Neural progenitor cell (in vitro differentiated cells): ENCODE data around the gene CBFA2T3. TPM values are rescaled to one million over a fixed set of nuclear protein-coding genes. Genes with fewer than 3 reads are reported as not detected.

Source experiments
- DNase-seq: peaks from one replicate; pipeline ENCODE4 v3.0.0-alpha.2; 2016; ENCODE audit warnings: low spot score
- H2AFZ ChIP-seq: fragments of 200-600 bp; sonication (generic); replicated peaks from 2 replicates; pipeline ENCODE4 v1.6.1; 2016; ENCODE audit warnings: antibody characterized with exemption
- H3F3A ChIP-seq: fragments of 200-600 bp; sonication (generic); 2 replicates; pipeline ENCODE4 v1.6.1; 2016; ENCODE audit warnings: antibody characterized with exemption, low read depth
- H3K27ac ChIP-seq: fragments of 200-600 bp; sonication (generic); 2 replicates; pipeline ENCODE4 v1.5.1; 2016; ENCODE audit warnings: mild to moderate bottlenecking
- H3K27me3 ChIP-seq: fragments of 200-600 bp; sonication (generic); 2 replicates; pipeline ENCODE4 v1.6.1; 2016; ENCODE audit warnings: mild to moderate bottlenecking, moderate library complexity
- H3K36me3 ChIP-seq: fragments of 200-600 bp; sonication (generic); 2 replicates; pipeline ENCODE4 v1.5.1; 2016
- H3K4me1 ChIP-seq: fragments of 200-600 bp; sonication (generic); 2 replicates; pipeline ENCODE4 v1.6.1; 2016; ENCODE audit warnings: mixed run types
- H3K4me2 ChIP-seq: fragments of 200-600 bp; sonication (generic); 2 replicates; pipeline ENCODE4 v1.6.1; 2016
- H3K4me3 ChIP-seq: fragments of 200-600 bp; sonication (generic); 2 replicates; pipeline ENCODE4 v1.5.1; 2016
- H3K79me2 ChIP-seq: fragments of 200-600 bp; sonication (generic); 2 replicates; pipeline ENCODE4 v1.6.1; 2016; ENCODE audit warnings: low read depth
- H3K9ac ChIP-seq: fragments of 200-600 bp; sonication (generic); 2 replicates; pipeline ENCODE4 v1.6.1; 2016
- H3K9me3 ChIP-seq: fragments of 200-600 bp; sonication (generic); 2 replicates; pipeline ENCODE4 v1.5.1; 2016; ENCODE audit warnings: low read depth
- H4K20me1 ChIP-seq: fragments of 200-600 bp; sonication (generic); 2 replicates; pipeline ENCODE4 v1.6.1; 2016; ENCODE audit warnings: low read depth
- H3K27ac Mint-ChIP-seq: 3 replicates; pipeline ENCODE4 v1.8.0; 2021; ENCODE audit warnings: mixed read lengths
- H3K27me3 Mint-ChIP-seq: 2 replicates; pipeline ENCODE4 v1.8.0; 2022; ENCODE audit warnings: low read depth, mild to moderate bottlenecking, inconsistent platforms, moderate library complexity, mixed read lengths; ENCODE audit not compliant: insufficient read depth
- H3K36me3 Mint-ChIP-seq: 3 replicates; pipeline ENCODE4 v1.8.0; 2021; ENCODE audit warnings: mixed read lengths
- H3K4me1 Mint-ChIP-seq: 3 replicates; pipeline ENCODE4 v1.8.0; 2021; ENCODE audit warnings: mixed read lengths
- H3K4me3 Mint-ChIP-seq: 3 replicates; pipeline ENCODE4 v1.8.0; 2021; ENCODE audit warnings: mild to moderate bottlenecking, moderate library complexity, mixed read lengths
- H3K9me3 Mint-ChIP-seq: 3 replicates; pipeline ENCODE4 v1.8.0; 2020; ENCODE audit warnings: mixed read lengths
- CTCF ChIP-seq: fragments of 200-600 bp; sonication (generic); IDR thresholded peaks from 2 replicates; pipeline ENCODE4 v1.5.1; 2017; ENCODE audit warnings: antibody characterized with exemption, mild to moderate bottlenecking
- EZH2 ChIP-seq: fragments of 200-600 bp; sonication (generic); IDR thresholded peaks from 2 replicates; pipeline ENCODE4 v1.6.1; 2017; ENCODE audit warnings: antibody characterized with exemption, mild to moderate bottlenecking, moderate library complexity
- EZH2phosphoT487 ChIP-seq: fragments of 200-600 bp; sonication (generic); IDR thresholded peaks from 2 replicates; pipeline ENCODE4 v1.6.1; 2017; ENCODE audit warnings: antibody characterized with exemption
- total RNA-seq: library from RNA; depleted of rRNA; stranded (reverse); fragments of >200 nt; gene quantifications from 2 replicates; pipeline ENCODE4 v1.2.3, GENCODE V29; 2015; ENCODE audit warnings: low replicate concordance

Gene CBFA2T3
- total RNA-seq, 1 donor from 2014 or later, result 0.22 TPM

DNA sequence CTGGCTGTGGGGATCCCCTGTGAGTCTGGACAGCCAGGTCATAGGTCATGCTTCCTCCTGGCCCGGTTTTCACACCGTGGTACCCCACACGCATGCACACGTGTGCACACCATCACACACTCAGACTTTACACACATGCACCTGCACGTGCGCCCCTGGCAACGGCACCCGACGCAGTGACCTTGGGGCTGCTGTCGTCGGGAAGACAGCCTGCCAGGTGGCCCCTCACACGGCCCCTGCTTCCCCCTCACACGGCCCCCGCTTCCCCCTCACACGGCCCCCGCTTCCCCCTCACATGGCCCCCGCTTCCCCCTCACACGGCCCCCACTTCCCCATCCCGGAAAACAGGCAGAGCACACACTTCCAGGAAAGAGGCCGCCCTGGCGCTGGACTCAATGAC is 45.1 kb downstream of the CBFA2T3 start:
- Histone ChIP-seq H3K27me3 (peaks cover 2% of the 10 kb centered on the region), H3K79me2 (no peaks in the 10 kb centered on the region), H3K4me3 (no peak overlapping the region), H3F3A (no peaks in the 10 kb centered on the region), H3K4me1 (no peaks in the 10 kb centered on the region), H3K36me3 (no peaks in the 10 kb centered on the region), H3K4me2 (no peak overlapping the region), H3K27ac (no peak overlapping the region), H4K20me1 (no peaks in the 10 kb centered on the region), H3K9ac (no peak overlapping the region), H2AFZ (no peak overlapping the region), H3K9me3 (no peaks in the 10 kb centered on the region)
- peaks cover 7% of the 10 kb centered on the region for H3K27me3 Mint-ChIP-seq
- H3K4me1 Mint-ChIP-seq, result peaks cover 1% of the 10 kb centered on the region
- H3K36me3 Mint-ChIP-seq, result no peaks in the 10 kb centered on the region
- H3K4me3 Mint-ChIP-seq, result no peak overlapping the region
- H3K27ac Mint-ChIP-seq, result no peak overlapping the region
- H3K9me3 Mint-ChIP-seq, result no peaks in the 10 kb centered on the region
- no peak for DNase-seq
- TF ChIP-seq EZH2 (no peak), EZH2phosphoT487 (no peak), CTCF (no peak)

GRCh38 chr16:88931373-88931900 is 45.6 kb downstream of the CBFA2T3 start:
- H3K36me3 ChIP-seq, result no peaks in the 10 kb centered on the region
- no peak overlapping the region for H3K4me2 ChIP-seq
- Mint-ChIP-seq H3K36me3 (no peaks in the 10 kb centered on the region), H3K27me3 (peaks cover 8% of the 10 kb centered on the region), H3K9me3 (no peaks in the 10 kb centered on the region), H3K4me3 (no peak overlapping the region), H3K4me1 (peaks cover 5% of the 10 kb centered on the region), H3K27ac (no peak overlapping the region)
- H3K79me2 ChIP-seq, result no peaks in the 10 kb centered on the region
- H3K27me3 ChIP-seq, result no peaks in the 10 kb centered on the region
- H2AFZ ChIP-seq, result no peak overlapping the region
- H3K9me3 ChIP-seq, result no peaks in the 10 kb centered on the region
- TF ChIP-seq EZH2 (no peak), EZH2phosphoT487 (no peak), CTCF (no peak)
- no peak overlapping the region for H3K4me3 ChIP-seq
- peaks cover under 1% of the 10 kb centered on the region for H3K4me1 ChIP-seq
- H3K27ac ChIP-seq, result no peak overlapping the region
- H3K9ac ChIP-seq, result no peak overlapping the region
- no peaks in the 10 kb centered on the region for H4K20me1 ChIP-seq
- no peak for DNase-seq
- no peaks in the 10 kb centered on the region for H3F3A ChIP-seq

- Histone ChIP-seq H3K36me3 (no peaks in the 10 kb centered on the region), H3K4me2 (no peak overlapping the region), H3K27me3 (no peaks in the 10 kb centered on the region), H3K9ac (no peak overlapping the region), H3K9me3 (no peaks in the 10 kb centered on the region), H3K4me3 (no peak overlapping the region), H3F3A (no peaks in the 10 kb centered on the region), H3K27ac (no peak overlapping the region), H2AFZ (no peak overlapping the region), H4K20me1 (no peaks in the 10 kb centered on the region), H3K4me1 (peaks cover 8% of the 10 kb centered on the region), H3K79me2 (no peaks in the 10 kb centered on the region)
- Mint-ChIP-seq H3K27ac (no peak overlapping the region), H3K4me1 (peaks cover 11% of the 10 kb centered on the region), H3K27me3 (peaks cover 9% of the 10 kb centered on the region), H3K4me3 (no peak overlapping the region), H3K36me3 (no peaks in the 10 kb centered on the region), H3K9me3 (no peaks in the 10 kb centered on the region)
- TF ChIP-seq EZH2 (no peak), CTCF (no peak), EZH2phosphoT487 (no peak)
- DNase-seq, result no peak
These were observed 46.3 kb downstream of the CBFA2T3 start for GRCh38 chr16:88930716-88931115.
